Prostate gland (tissue), 2 donors: Measurements from ENCODE around the gene CTNNBIP1.

ENCODE experiments used
- POLR2AphosphoS5 ChIP-seq: sonication (generic); formaldehyde crosslinking; IDR thresholded peaks from one replicate; pipeline ENCODE4 v1.6.1; 2017; ENCODE audit warnings: antibody characterized with exemption
- TF ChIP-seq, protein P1 (sequence below), 4 experiments: fragments of 200-600 bp in 2 of 4; fragments of 450-650 bp in 2 of 4; sonication (generic) in 2 of 4; IDR thresholded peaks; 1 replicate in 3 of 4; 2 replicates in 1 of 4; pipeline ENCODE4 v1.5.1; 2016 to 2019; ENCODE audit warnings: antibody characterized with exemption in 4 of 4, mild to moderate bottlenecking in 2 of 4, moderate library complexity in 2 of 4

- TF ChIP-seq POLR2AphosphoS5, result no peak
- TF ChIP-seq, protein P1, sequence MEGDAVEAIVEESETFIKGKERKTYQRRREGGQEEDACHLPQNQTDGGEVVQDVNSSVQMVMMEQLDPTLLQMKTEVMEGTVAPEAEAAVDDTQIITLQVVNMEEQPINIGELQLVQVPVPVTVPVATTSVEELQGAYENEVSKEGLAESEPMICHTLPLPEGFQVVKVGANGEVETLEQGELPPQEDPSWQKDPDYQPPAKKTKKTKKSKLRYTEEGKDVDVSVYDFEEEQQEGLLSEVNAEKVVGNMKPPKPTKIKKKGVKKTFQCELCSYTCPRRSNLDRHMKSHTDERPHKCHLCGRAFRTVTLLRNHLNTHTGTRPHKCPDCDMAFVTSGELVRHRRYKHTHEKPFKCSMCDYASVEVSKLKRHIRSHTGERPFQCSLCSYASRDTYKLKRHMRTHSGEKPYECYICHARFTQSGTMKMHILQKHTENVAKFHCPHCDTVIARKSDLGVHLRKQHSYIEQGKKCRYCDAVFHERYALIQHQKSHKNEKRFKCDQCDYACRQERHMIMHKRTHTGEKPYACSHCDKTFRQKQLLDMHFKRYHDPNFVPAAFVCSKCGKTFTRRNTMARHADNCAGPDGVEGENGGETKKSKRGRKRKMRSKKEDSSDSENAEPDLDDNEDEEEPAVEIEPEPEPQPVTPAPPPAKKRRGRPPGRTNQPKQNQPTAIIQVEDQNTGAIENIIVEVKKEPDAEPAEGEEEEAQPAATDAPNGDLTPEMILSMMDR (IDR thresholded peaks at IDR 0.05), result no peak
These were observed 84.0 kb downstream of the CTNNBIP1 start for GRCh38 chr1:9826087-9826486.
